Motor neuron (in vitro differentiated cells): ENCODE results near the gene FAM217A. TPM values are rescaled to one million over a fixed set of nuclear protein-coding genes. Genes with fewer than 3 reads are reported as not detected.

Source experiments
- ATAC-seq, 8 experiments: fragments of 200-7000 bp; cut with Tn5 transposase; replicated peaks in 6 of 8; 2 replicates each; pipeline ENCODE4 v1.8.0; 2021; ENCODE audit warnings: mild to moderate bottlenecking in 8 of 8, moderate library complexity in 8 of 8
- H3K27ac ChIP-seq, 2 donors: fragments of 250-450 bp; sonication (Bioruptor Pico); 2 replicates each; pipeline ENCODE4 v1.9.0; 2021; ENCODE audit warnings: antibody characterized with exemption in 2 of 2, mild to moderate bottlenecking in 2 of 2, moderate library complexity in 1 of 2
- H3K4me1 ChIP-seq, 2 donors: fragments of 250-450 bp; sonication (Bioruptor Pico); replicated peaks in 1 of 2; 2 replicates each; pipeline ENCODE4 v1.6.1; 2021; ENCODE audit warnings: antibody characterized with exemption in 2 of 2, mild to moderate bottlenecking in 2 of 2, moderate library complexity in 1 of 2
- H3K4me3 ChIP-seq, 5 donors: fragments of 250-450 bp; sonication (Bioruptor Pico); 2 replicates each; pipeline ENCODE4 v1.9.0; 2021; ENCODE audit warnings: antibody characterized with exemption in 5 of 5, mild to moderate bottlenecking in 5 of 5, moderate library complexity in 4 of 5
- WGBS, 10 experiments: fragments of 450-650 bp; shearing (Covaris generic); methylation state at CpG; one replicate each; pipeline ENCODE4 v1.0.0; 2022; 5-methylcytosine and 5-hydroxymethylcytosine counted together
- in situ Hi-C, 9 experiments: fragments of 400-800 bp; cut with MboI; loops; one replicate each; pipeline ENCODE4 v1.15.0; 2021; ENCODE audit warnings: low sequenced_read_pairs in 9 of 9, low pct_unique_long_range_greater_than_20kb in 2 of 9; ENCODE audit not compliant: unreplicated experiment in 9 of 9
- total RNA-seq, 8 experiments: library from RNA; unstranded; fragments of 300-600 nt; gene quantifications; 2 replicates each; pipeline versions ENCODE4 v1.2.3 to v1.2.4, GENCODE V29; 2022

FAM217A gene
- total RNA-seq, 8 experiments from 2014 or later, result 0.09 to 2.2 (median 0.20) TPM; not detected in 1

DNA sequence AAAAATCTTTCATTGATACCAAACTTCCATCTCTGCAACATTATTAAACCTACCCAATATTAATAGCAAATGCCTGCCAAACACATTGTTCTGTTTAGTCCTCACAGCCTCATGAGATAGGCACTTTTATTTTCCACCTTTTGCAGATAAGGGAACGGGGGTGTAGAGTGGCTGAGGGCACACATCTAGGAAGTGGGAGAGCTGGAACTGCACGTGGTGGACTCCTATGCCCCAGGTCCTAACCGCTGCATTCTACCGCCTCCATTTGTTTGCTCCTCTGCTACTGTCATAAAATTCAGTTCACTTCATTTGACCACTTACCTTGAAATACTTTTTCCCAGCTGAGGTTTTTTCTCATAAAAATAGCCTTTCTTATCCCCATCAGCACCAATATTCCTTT is 7.6 kb downstream of the FAM217A start:
- peak in 1 of 8 experiments; percentile 41 for ATAC-seq
- in situ Hi-C loops, result loop anchor here in 1 of 9 experiments (25.0 kb wide), 1 partner anchor 91 kb away; no protein-coding TSS in a partner anchor
- 50 to 100% (median 83%) methylated on average over 1 to 4 of the region's 4 CpGs; no CpG with 5 or more reads in 5 of the 10 experiments for WGBS, 10 experiments
- Histone ChIP-seq H3K4me1 (no peaks in the 10 kb centered on the region), H3K4me3 (no peak overlapping the region), H3K27ac (no peak overlapping the region)

- no peak for ATAC-seq
- in situ Hi-C loops, result loop anchor here in 1 of 9 experiments (25.0 kb wide), 1 partner anchor 93 kb away; no protein-coding TSS in a partner anchor
- no peak overlapping the region for H3K4me3 ChIP-seq
- H3K27ac ChIP-seq, result no peak overlapping the region
- 44 to 100% (median 79%) methylated on average over 1 to 6 of the region's 6 CpGs; no CpG with 5 or more reads in 1 of the 10 experiments for WGBS, 10 experiments
- no peaks in the 10 kb centered on the region for H3K4me1 ChIP-seq
Measured at GRCh38 chr6:4069199-4069598, 9.7 kb downstream of the FAM217A start.

- WGBS, 10 experiments, result 38 to 100% (median 80%) methylated on average over 1 of the region's 1 CpG; no CpG with 5 or more reads in 3 of the 10 experiments
- no peak overlapping the region for H3K4me3 ChIP-seq
- in situ Hi-C loops, result loop anchor here in 1 of 9 experiments (25.0 kb wide), 1 partner anchor 95 kb away; no protein-coding TSS in a partner anchor
- ATAC-seq, result no peak
- no peak overlapping the region for H3K27ac ChIP-seq
- H3K4me1 ChIP-seq, result no peaks in the 10 kb centered on the region
Measured at GRCh38 chr6:4067673-4068072, 11.3 kb downstream of the FAM217A start.

DNA sequence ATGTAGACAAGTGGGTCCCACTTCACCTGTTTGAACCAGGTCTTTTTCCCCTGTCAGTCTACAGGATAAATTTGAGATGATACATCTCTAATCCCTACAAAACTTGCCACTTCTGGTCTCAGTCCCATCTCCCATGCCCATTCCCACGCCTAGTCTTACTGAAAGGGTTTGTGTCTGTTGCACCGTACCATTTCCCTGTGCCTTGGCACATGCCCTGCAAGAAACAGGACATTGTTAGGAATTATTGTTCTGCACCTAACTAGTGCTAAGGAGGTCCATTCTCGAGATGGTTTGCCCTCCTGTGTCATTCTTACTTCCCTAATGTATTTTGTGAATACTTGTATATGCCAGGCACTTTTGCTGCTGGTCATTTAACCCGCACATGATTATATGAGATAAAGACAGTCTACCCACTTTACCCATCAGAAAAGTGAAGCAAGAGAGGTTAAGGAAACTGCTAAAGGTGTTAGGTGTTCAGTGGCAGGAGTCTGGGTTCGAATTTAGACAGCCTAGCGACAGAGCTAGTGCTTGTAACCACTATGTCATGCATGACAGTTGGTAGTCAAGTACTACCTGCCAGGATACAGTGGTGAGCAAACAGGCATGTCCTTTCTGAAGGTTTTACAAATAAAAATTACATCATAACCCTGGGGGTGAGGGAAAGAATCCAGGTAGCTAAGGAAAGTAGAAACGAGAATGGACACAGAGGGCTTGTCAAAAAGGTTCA is 12.7 kb downstream of the FAM217A start:
- Histone ChIP-seq H3K4me1 (no peaks in the 10 kb centered on the region), H3K27ac (no peak overlapping the region), H3K4me3 (no peak overlapping the region)
- in situ Hi-C loops, result loop anchor here in 1 of 9 experiments (25.0 kb wide), 1 partner anchor 96 kb away; no protein-coding TSS in a partner anchor
- ATAC-seq, result peak in 1 of 8 experiments; percentile 75
- WGBS, 10 experiments, result 69 to 100% (median 89%) methylated on average over 1 to 7 of the region's 7 CpGs; no CpG with 5 or more reads in 1 of the 10 experiments

GRCh38 chr6:4059115-4059777 is 19.7 kb downstream of the FAM217A start:
- 0 to 100% (median 98%) methylated on average over 1 to 4 of the region's 4 CpGs for WGBS, 10 experiments
- Histone ChIP-seq H3K4me1 (no peaks in the 10 kb centered on the region), H3K27ac (no peak overlapping the region), H3K4me3 (no peak overlapping the region)
- ATAC-seq, result peak in 2 of 8 experiments; percentile 54 to 58
- in situ Hi-C loops, result loop anchor here in 1 of 9 experiments (25.0 kb wide), 1 partner anchor 103 kb away; no protein-coding TSS in a partner anchor

GRCh38 chr6:4057036-4057435 is 21.9 kb downstream of the FAM217A start:
- H3K27ac ChIP-seq, result no peak overlapping the region
- in situ Hi-C loops, result loop anchor here in 1 of 9 experiments (25.0 kb wide), 1 partner anchor 105 kb away; no protein-coding TSS in a partner anchor
- WGBS, 10 experiments, result 49 to 100% (median 98%) methylated on average over 1 to 2 of the region's 2 CpGs
- no peak overlapping the region for H3K4me3 ChIP-seq
- ATAC-seq, result no peak
- H3K4me1 ChIP-seq, result no peaks in the 10 kb centered on the region

DNA sequence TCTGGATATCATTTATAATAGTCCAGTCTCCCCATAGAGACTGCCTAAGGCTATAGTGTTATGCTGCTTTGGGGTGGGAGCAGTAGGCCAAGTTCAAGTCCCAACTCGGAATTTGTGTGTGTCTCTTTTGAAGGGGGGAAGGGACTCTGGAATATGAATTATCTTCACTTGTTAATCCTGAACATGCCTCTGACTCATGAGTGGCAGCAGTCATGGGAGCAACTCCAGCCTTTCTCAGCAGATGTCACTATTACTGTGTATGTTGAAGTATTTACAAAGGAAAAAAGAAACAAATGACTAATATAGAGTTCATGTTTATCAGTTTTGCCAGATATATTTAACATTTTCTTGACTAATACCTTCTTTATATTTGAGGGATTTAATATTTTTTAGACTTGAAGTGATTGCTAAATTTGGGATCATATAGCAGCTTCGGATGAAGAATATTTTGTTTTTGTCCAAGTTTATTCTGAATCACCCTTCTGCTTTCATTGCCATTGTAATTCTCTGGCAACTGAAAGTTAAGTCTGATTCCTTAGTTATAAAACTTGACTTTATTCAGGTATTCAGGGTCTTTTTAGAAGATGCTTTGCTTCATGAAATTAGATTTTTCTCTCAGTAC is 23.4 kb downstream of the FAM217A start:
- ATAC-seq, result peak in 3 of 8 experiments; percentile 93 to 95 (median 94)
- 30 to 100% (median 46%) methylated on average over 1 to 2 of the region's 2 CpGs; no CpG with 5 or more reads in 1 of the 10 experiments for WGBS, 10 experiments
- Histone ChIP-seq H3K4me3 (no peak overlapping the region), H3K27ac (no peak overlapping the region), H3K4me1 (no peaks in the 10 kb centered on the region)
- in situ Hi-C loops, result loop anchor here in 1 of 9 experiments (25.0 kb wide), 1 partner anchor 107 kb away; no protein-coding TSS in a partner anchor

GRCh38 chr6:4049246-4049645 is 29.7 kb downstream of the FAM217A start:
- H3K4me1 ChIP-seq, result no peaks in the 10 kb centered on the region
- no peak overlapping the region for H3K4me3 ChIP-seq
- 76 to 100% (median 98%) methylated on average over 1 to 6 of the region's 6 CpGs; no CpG with 5 or more reads in 1 of the 10 experiments for WGBS, 10 experiments
- ATAC-seq, result no peak
- in situ Hi-C loops, result no loop called here
- no peak overlapping the region for H3K27ac ChIP-seq

GRCh38 chr6:4041480-4041879 is 37.5 kb downstream of the FAM217A start:
- Histone ChIP-seq H3K4me3 (no peak overlapping the region), H3K27ac (no peak overlapping the region), H3K4me1 (no peaks in the 10 kb centered on the region)
- in situ Hi-C loops, result no loop called here
- ATAC-seq, result no peak

DNA sequence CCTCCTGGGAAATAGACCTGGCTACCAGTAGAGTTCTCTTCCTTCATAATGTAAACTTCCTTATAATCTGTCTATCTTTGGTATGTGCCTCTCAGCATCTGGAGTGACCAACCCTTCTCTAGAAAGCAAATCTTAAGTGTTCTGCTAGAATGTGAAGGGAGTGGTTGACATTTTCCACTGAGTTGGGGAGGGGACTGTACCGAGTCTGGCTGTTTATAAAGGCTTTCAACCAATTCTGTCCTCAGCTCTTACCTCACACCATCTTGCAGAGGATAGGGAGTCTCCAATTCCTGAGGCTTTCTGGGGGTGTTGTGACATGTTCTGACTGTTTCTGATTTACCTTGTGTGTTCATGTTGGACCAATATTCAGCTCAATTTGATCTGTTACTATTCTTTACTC is 39.6 kb downstream of the FAM217A start:
- Histone ChIP-seq H3K4me3 (no peak overlapping the region), H3K27ac (no peak overlapping the region), H3K4me1 (no peaks in the 10 kb centered on the region)
- in situ Hi-C loops, result no loop called here
- WGBS, 10 experiments, result 27 to 100% (median 91%) methylated on average over 1 of the region's 1 CpG; no CpG with 5 or more reads in 7 of the 10 experiments
- peak in 3 of 8 experiments; percentile 29 to 93 (median 75) for ATAC-seq

DNA sequence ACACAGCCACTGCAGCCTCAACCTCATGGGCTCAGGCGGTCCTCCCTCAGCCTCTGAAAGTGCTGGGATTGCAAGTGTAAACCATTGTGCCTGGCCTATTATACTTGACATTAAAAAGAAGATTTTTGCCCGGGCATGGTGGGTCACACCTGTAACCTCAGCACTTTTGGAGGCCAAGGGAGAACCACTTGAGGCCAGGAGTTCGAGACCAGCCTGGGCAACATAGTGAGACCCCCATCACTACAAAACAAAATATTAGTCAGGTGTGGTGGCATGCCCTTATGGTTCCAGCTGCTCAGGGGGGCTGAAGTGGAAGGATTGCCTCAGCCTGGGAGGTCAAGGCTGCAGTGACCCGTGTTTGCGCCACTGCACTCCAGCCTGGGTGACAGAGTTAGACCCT is 42.4 kb downstream of the FAM217A start:
- Histone ChIP-seq H3K27ac (no peak overlapping the region), H3K4me1 (peaks cover 0 to 4% of the 10 kb centered on the region in 2 donors), H3K4me3 (no peak overlapping the region)
- WGBS, 10 experiments, result 78 to 100% (median 93%) methylated on average over 1 to 3 of the region's 5 CpGs; no CpG with 5 or more reads in 1 of the 10 experiments
- in situ Hi-C loops, result no loop called here
- no peak for ATAC-seq

- peaks cover 0 to 4% of the 10 kb centered on the region in 2 donors for H3K4me1 ChIP-seq
- no peak overlapping the region for H3K4me3 ChIP-seq
- H3K27ac ChIP-seq, result no peak overlapping the region
- ATAC-seq, result no peak
- 87 to 96% (median 90%) methylated on average over 5 to 9 of the region's 9 CpGs for WGBS, 10 experiments
- in situ Hi-C loops, result no loop called here
Measured at GRCh38 chr6:4032475-4032874, 46.5 kb downstream of the FAM217A start.

DNA sequence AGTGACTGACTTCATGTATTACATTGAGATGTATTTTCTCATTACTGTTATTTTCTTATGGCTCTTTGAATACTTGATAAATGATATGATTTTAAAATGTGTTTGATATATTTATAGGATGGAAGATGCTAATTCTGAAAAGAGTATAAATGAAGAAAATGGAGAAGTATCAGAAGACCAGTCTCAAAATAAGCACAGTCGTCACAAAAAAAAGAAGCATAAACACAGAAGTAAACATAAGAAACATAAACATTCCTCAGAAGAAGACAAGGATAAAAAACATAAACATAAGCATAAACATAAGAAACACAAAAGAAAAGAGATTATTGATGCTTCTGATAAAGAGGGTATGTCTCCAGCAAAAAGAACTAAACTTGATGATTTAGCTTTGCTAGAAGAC is 47.5 kb downstream of the FAM217A start:
- Histone ChIP-seq H3K4me1 (peaks cover 0 to 4% of the 10 kb centered on the region in 2 donors), H3K27ac (no peak overlapping the region), H3K4me3 (no peak overlapping the region)
- 90 to 100% (median 100%) methylated on average over 1 of the region's 1 CpG; no CpG with 5 or more reads in 1 of the 10 experiments for WGBS, 10 experiments
- in situ Hi-C loops, result no loop called here
- no peak for ATAC-seq
